ENCODE measurements around the gene SCAF4. TPM values are rescaled to one million over a fixed set of nuclear protein-coding genes. Genes with fewer than 3 reads are reported as not detected.

Gene SCAF4
- total and polyA plus RNA-seq, 2 donors (not counting 3 experiments of a cell fraction or from before 2014, with no cell fraction given): 12.2 to 41.2 TPM

GRCh38 chr21:31673321-31673912 is 58.5 kb downstream of the SCAF4 start:
- H3K36me3 ChIP-seq (ENCODE audit: control insufficient read depth in 2 of 2, extremely low read depth in 1 of 2, insufficient read depth in 2 of 2, low read length in 2 of 2): peaks cover 5 to 6% of the 10 kb centered on the region in 2 experiments
- no peaks in the 10 kb centered on the region for H3K79me2 ChIP-seq (ENCODE audit: control insufficient read depth, insufficient read depth, low read length)
- H2AFZ ChIP-seq (ENCODE audit: low read depth, low read length): no peak overlapping the region
- DNase-seq (ENCODE audit: low read depth, low spot score) (no peak), FAIRE-seq (no peak)
- H3K9me3 ChIP-seq (replicated peaks; ENCODE audit: control insufficient read depth, insufficient read depth, low read length): no peaks in the 10 kb centered on the region
- dilution Hi-C loops (cut with MboI; ENCODE audit: extremely low pct_ligation_motif_present, low sequenced_read_pairs): no loop called here
- no peak overlapping the region for H3K27ac ChIP-seq (ENCODE audit: insufficient read depth, low read depth, low read length)
- no peaks in the 10 kb centered on the region for H4K20me1 ChIP-seq (replicated peaks; ENCODE audit: control insufficient read depth, extremely low read depth, insufficient read depth, low read length)
- H3K4me2 ChIP-seq (ENCODE audit: insufficient read depth, low read length): no peak overlapping the region
- H3K27me3 ChIP-seq (ENCODE audit: control insufficient read depth in 2 of 2, insufficient read depth in 2 of 2, low read length in 2 of 2): no peaks in the 10 kb centered on the region
- no peak overlapping the region for H3K4me3 ChIP-seq (replicated peaks in 1 of 3; ENCODE audit: insufficient read depth in 1 of 3, low read depth in 1 of 3, low read length in 3 of 3)
- POLR2A ChIA-PET: no interaction called here
- H3K9me1 ChIP-seq (replicated peaks; ENCODE audit: control insufficient read depth, extremely low read depth, insufficient read depth, low read length): no peaks in the 10 kb centered on the region
- peaks cover 7% of the 10 kb centered on the region for H3K4me1 ChIP-seq (ENCODE audit: control insufficient read depth, extremely low read depth, insufficient read depth, low read length)
- CTCF ChIA-PET: no interaction called here
- BruUV-seq (replicated peaks): no TSS peak
- no peak overlapping the region for H3K9ac ChIP-seq (replicated peaks; ENCODE audit: extremely low read depth, insufficient read depth, low read length)
- intact Hi-C loops (cut with micrococcal nuclease): no loop called here
- TF ChIP-seq FOS (IDR thresholded peaks at IDR 0.05; ENCODE audit: borderline replicate concordance, insufficient read depth, low read length): no peak
- no peak for TF ChIP-seq POLR2AphosphoS5 (IDR thresholded peaks at IDR 0.05; ENCODE audit: insufficient read depth, low read depth, low read length)
- TF ChIP-seq MYC (IDR thresholded peaks at IDR 0.05; ENCODE audit: low read depth, low read length): no peak
- no peak for TF ChIP-seq JUN (IDR thresholded peaks at IDR 0.05; ENCODE audit: borderline replicate concordance, insufficient read depth, insufficient read length, low read depth)

GRCh38 chr21:31671931-31672330 is 60.0 kb downstream of the SCAF4 start:
- ChIA-PET POLR2A (no interaction called here), CTCF (no interaction called here)
- Histone ChIP-seq H3K36me3 (ENCODE audit: control insufficient read depth in 2 of 2, extremely low read depth in 1 of 2, insufficient read depth in 2 of 2, low read length in 2 of 2) (peaks cover 5 to 13% of the 10 kb centered on the region in 2 experiments), H3K9me1 (replicated peaks; ENCODE audit: control insufficient read depth, extremely low read depth, insufficient read depth, low read length) (no peaks in the 10 kb centered on the region), H3K79me2 (ENCODE audit: control insufficient read depth, insufficient read depth, low read length) (no peaks in the 10 kb centered on the region), H4K20me1 (replicated peaks; ENCODE audit: control insufficient read depth, extremely low read depth, insufficient read depth, low read length) (no peaks in the 10 kb centered on the region), H3K4me3 (replicated peaks in 1 of 3; ENCODE audit: insufficient read depth in 1 of 3, low read depth in 1 of 3, low read length in 3 of 3) (no peak overlapping the region), H3K4me2 (ENCODE audit: insufficient read depth, low read length) (no peak overlapping the region), H3K27me3 (ENCODE audit: control insufficient read depth in 2 of 2, insufficient read depth in 2 of 2, low read length in 2 of 2) (no peaks in the 10 kb centered on the region), H2AFZ (ENCODE audit: low read depth, low read length) (no peak overlapping the region), H3K9ac (replicated peaks; ENCODE audit: extremely low read depth, insufficient read depth, low read length) (no peak overlapping the region), H3K27ac (ENCODE audit: insufficient read depth, low read depth, low read length) (no peak overlapping the region), H3K9me3 (replicated peaks; ENCODE audit: control insufficient read depth, insufficient read depth, low read length) (no peaks in the 10 kb centered on the region), H3K4me1 (ENCODE audit: control insufficient read depth, extremely low read depth, insufficient read depth, low read length) (peaks cover 13% of the 10 kb centered on the region)
- FAIRE-seq (no peak), DNase-seq (ENCODE audit: low read depth, low spot score) (no peak)
- TF ChIP-seq MAX (IDR thresholded peaks at IDR 0.05; ENCODE audit: insufficient read depth, insufficient read length) (no peak), POLR2A (IDR thresholded peaks at IDR 0.05; ENCODE audit: low read depth, low read length) (no peak), MYC (IDR thresholded peaks at IDR 0.05; ENCODE audit: low read depth, low read length) (no peak), POLR2AphosphoS5 (IDR thresholded peaks at IDR 0.05; ENCODE audit: insufficient read depth, low read depth, low read length) (no peak), EZH2 (IDR thresholded peaks at IDR 0.05; ENCODE audit: borderline replicate concordance, low read depth, low read length, severe bottlenecking) (no peak), CTCF (IDR thresholded peaks at IDR 0.05; ENCODE audit: extremely low read depth in 1 of 2, insufficient read depth in 1 of 2, low read depth in 1 of 2, low read length in 2 of 2) (no peak), JUN (IDR thresholded peaks at IDR 0.05; ENCODE audit: borderline replicate concordance, insufficient read depth, insufficient read length, low read depth) (no peak), GATA2 (IDR thresholded peaks at IDR 0.05; ENCODE audit: insufficient read depth, insufficient read length, low read depth, low read length) (no peak), FOS (IDR thresholded peaks at IDR 0.05; ENCODE audit: borderline replicate concordance, insufficient read depth, low read length) (no peak)
- dilution Hi-C loops (cut with MboI; ENCODE audit: extremely low pct_ligation_motif_present, low sequenced_read_pairs) (no loop called here), intact Hi-C loops (cut with micrococcal nuclease) (no loop called here)
- BruUV-seq (replicated peaks): no TSS peak

All from endothelial cell of umbilical vein (primary cell).